Upper lobe of left lung (tissue), 6 donors: ENCODE results near the gene SDR39U1. TPM values are rescaled to one million over a fixed set of nuclear protein-coding genes. Genes with fewer than 3 reads are reported as not detected.
A peak's percentile ranks its signal among the peaks of the same experiment; 100 is the strongest.

Experiments used
- ATAC-seq, 2 donors: fragments of 200-7000 bp; cut with Tn5 transposase; one replicate each; pipeline ENCODE4 v1.9.1; 2022; ENCODE audit warnings: mild to moderate bottlenecking in 2 of 2, moderate library complexity in 2 of 2; ENCODE audit not compliant: low FRiP score in 2 of 2
- DNase-seq, 2 donors: peaks; one replicate each; pipeline ENCODE4 v3.0.0-alpha.2; 2019 to 2020
- H3K27ac ChIP-seq, 4 donors: fragments of 200-600 bp; sonication (generic); one replicate each; pipeline ENCODE4 v1.5.1; 2016 to 2019
- H3K27me3 ChIP-seq, 4 donors: fragments of 200-600 bp; sonication (generic); one replicate each; pipeline ENCODE4 v1.5.1; 2017 to 2019
- H3K36me3 ChIP-seq, 4 donors: fragments of 200-600 bp; sonication (generic); one replicate each; pipeline ENCODE4 v1.5.1; 2016 to 2019
- H3K4me1 ChIP-seq, 4 donors: fragments of 200-600 bp; sonication (generic); one replicate each; pipeline ENCODE4 v1.5.1; 2018 to 2019
- H3K4me3 ChIP-seq, 4 donors: fragments of 200-600 bp; sonication (generic); one replicate each; pipeline ENCODE4 v1.5.1; 2017 to 2019; ENCODE audit warnings: mild to moderate bottlenecking in 2 of 4, moderate library complexity in 1 of 4
- H3K9me3 ChIP-seq, 4 donors: fragments of 200-600 bp; sonication (generic); one replicate each; pipeline ENCODE4 v1.5.1; 2018 to 2019
- EP300 ChIP-seq, 4 donors: sonication (generic); formaldehyde crosslinking; IDR thresholded peaks; one replicate each; pipeline ENCODE4 v1.5.1; 2017; ENCODE audit warnings: antibody characterized with exemption in 4 of 4, control low read depth in 2 of 4
- POLR2A ChIP-seq, 4 donors: fragments of 450-650 bp; IDR thresholded peaks; one replicate each; pipeline ENCODE4 v1.5.1; 2016 to 2017; ENCODE audit warnings: antibody characterized with exemption in 4 of 4, mild to moderate bottlenecking in 2 of 4
- POLR2AphosphoS5 ChIP-seq, 2 donors: sonication (generic); formaldehyde crosslinking; IDR thresholded peaks; one replicate each; pipeline ENCODE4 v1.5.1; 2017; ENCODE audit warnings: antibody characterized with exemption in 2 of 2
- WGBS, 2 donors: methylation state at CpG; one replicate each; pipeline ENCODE4 v1.1.5; 2017 to 2018; 5-methylcytosine and 5-hydroxymethylcytosine counted together
- total RNA-seq, 6 donors: library from RNA; depleted of rRNA in 4 of 6; stranded (reverse); fragments of >200 nt in 4 of 6; gene quantifications; one replicate each; pipeline versions ENCODE4 v1.1.0 to v1.2.1, GENCODE V29; 2016 to 2021
- TF ChIP-seq, protein P1 (sequence below), 6 experiments: fragments of 450-650 bp in 4 of 6; fragments of 200-600 bp in 2 of 6; sonication (generic) in 2 of 6; IDR thresholded peaks; one replicate each; pipeline ENCODE4 v1.5.1; 2016 to 2019; ENCODE audit warnings: antibody characterized with exemption in 6 of 6
- donor health status: DM: no; HTN: no; CAD: no; lungs with moderate emphysema.
- donor health status: DM: no; HTN: yes; CAD: no; lungs with severe emphysema.

SDR39U1 gene
- total RNA-seq, 6 donors from 2014 or later = 34.9 to 88.0 (median 52.6) TPM

DNA sequence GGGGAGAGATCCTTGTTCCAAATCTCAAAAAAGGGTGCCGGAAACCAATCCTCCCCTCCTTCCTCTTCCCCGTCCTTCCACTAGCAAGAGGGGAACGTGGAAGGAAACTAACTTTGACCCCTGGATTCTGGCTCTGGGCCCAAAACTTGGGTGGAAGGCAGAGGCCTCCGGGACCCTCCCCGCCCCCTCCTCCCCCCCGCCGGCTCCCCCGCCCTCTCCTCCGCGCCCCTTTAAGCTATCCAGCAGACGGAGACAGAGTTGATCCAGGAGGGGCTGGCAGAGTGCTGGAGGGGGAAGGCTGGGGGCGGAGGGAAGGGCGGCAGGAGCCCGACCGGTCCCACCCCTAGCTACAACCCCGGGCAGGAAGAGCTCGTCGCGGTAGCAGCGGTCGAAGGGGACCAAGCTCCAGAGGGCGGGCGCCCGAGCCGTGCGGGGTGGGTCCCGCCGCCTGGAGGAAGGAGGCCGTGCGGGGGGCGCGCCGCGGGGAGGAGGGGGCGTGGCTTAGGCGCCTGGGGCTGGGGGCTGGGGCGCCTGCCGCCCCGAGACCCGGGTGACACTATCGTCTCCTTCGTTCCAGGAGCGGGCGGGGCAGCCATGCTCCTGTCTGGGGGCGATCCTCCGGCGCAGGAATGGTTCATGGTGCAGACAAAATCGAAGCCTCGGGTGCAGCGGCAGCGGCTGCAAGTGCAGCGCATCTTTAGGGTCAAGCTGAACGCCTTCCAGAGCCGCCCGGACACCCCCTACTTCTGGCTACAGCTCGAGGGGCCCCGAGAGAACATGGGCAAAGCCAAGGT, 43.7 kb downstream of the SDR39U1 start, which contains the start of gene NYNRIN:
Gene NYNRIN (plus strand): TSS at position 351 of the 794 bp plus-strand sequence. CDS start 244 bp downstream, at position 595.
- Histone ChIP-seq H3K4me1 (peaks cover 32 to 56% (median 44%) of the 10 kb centered on the region in 4 donors), H3K27ac (peak within 1 kb of the TSS; percentile 60 to 88 (median 85))
- peak; percentile 35 to 91 for DNase-seq

DNA sequence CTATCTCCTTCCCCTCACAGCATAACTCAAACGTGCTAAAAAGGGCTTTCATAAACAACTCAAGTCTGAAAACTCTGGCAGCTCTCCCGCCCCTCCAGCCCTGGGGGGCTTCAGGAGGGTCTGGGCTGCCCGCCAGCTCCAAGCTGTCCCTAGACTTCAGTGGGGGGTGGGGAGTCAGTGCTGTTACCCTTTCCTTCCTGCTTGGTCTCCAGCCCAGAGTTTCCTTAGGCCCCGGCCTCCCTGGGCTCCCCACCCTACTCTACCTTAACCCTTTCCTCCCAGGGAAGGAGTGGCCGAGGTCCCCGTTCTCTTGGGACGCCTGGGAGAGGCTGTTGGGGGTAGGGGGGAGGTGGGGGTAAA, 44.3 kb downstream of the SDR39U1 start:
- TF ChIP-seq, protein P1, sequence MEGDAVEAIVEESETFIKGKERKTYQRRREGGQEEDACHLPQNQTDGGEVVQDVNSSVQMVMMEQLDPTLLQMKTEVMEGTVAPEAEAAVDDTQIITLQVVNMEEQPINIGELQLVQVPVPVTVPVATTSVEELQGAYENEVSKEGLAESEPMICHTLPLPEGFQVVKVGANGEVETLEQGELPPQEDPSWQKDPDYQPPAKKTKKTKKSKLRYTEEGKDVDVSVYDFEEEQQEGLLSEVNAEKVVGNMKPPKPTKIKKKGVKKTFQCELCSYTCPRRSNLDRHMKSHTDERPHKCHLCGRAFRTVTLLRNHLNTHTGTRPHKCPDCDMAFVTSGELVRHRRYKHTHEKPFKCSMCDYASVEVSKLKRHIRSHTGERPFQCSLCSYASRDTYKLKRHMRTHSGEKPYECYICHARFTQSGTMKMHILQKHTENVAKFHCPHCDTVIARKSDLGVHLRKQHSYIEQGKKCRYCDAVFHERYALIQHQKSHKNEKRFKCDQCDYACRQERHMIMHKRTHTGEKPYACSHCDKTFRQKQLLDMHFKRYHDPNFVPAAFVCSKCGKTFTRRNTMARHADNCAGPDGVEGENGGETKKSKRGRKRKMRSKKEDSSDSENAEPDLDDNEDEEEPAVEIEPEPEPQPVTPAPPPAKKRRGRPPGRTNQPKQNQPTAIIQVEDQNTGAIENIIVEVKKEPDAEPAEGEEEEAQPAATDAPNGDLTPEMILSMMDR (IDR thresholded peaks at IDR 0.05) = no peak
- TF ChIP-seq EP300 (IDR thresholded peaks at IDR 0.05) (no peak), POLR2A (IDR thresholded peaks at IDR 0.05) (no peak)
- ATAC-seq (peak; percentile 9 to 34), DNase-seq (no peak)
- H3K4me1 ChIP-seq = peaks cover 29 to 52% (median 43%) of the 10 kb centered on the region in 4 donors
- peak overlapping the region; percentile 60 to 88 (median 85) for H3K27ac ChIP-seq
- no peaks in the 10 kb centered on the region for H3K27me3 ChIP-seq
- no peaks in the 10 kb centered on the region for H3K9me3 ChIP-seq
- WGBS, 2 donors = 13 to 16% methylated on average over 5 to 7 of the region's 7 CpGs
- H3K36me3 ChIP-seq = no peaks in the 10 kb centered on the region
- peak overlapping the region; percentile 48 to 80 (median 64) for H3K4me3 ChIP-seq

More for the DNA sequence above, 43.7 kb downstream of the SDR39U1 start, which contains the start of gene NYNRIN:
- TF ChIP-seq POLR2A (IDR thresholded peaks at IDR 0.05) (no peak), POLR2AphosphoS5 (IDR thresholded peaks at IDR 0.05) (peak in 1 of 2 donors; percentile 37)
- Histone ChIP-seq H3K9me3 (no peaks in the 10 kb centered on the region), H3K36me3 (no peaks in the 10 kb centered on the region), H3K27me3 (no peaks in the 10 kb centered on the region), H3K4me3 (peak within 1 kb of the TSS; percentile 48 to 80 (median 64))
- 2 to 4% methylated on average over 6 to 35 of the region's 57 CpGs for WGBS, 2 donors
- peak; percentile 74 to 90 for ATAC-seq

DNA sequence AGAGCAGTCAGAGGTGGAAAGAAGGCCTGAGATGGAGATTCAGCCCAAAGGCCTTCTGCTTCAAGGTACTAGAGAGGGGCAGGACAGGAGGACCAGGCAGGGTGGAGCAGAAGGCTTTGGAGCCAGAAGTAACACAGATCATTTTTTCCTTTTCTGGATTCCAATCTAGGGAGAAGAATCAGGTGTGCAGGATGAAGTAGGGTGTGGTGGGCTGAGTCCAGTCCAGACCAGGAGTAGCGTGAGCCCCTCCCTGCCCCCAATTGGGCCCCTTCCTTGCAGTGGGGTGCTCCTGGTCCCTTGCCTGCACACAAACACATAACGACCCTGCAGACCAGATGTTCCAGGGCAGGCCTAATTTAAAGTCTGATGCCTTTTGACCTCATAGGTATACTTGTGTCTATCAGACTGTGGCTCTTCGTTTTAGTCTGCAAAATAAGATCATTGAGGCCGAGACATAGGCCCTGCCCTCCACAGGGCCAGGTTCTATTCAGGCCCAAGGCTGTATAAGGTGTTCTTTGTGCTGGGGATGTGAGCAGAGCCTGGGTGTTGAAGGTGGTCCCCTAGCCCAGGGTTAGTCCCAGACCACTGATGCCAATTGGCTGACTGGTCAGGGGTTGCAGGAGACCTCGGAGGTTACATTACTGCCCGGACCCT, 44.8 kb downstream of the SDR39U1 start:
- ATAC-seq = no peak
- no peaks in the 10 kb centered on the region for H3K36me3 ChIP-seq
- DNase-seq = no peak
- peak overlapping the region in 1 of 4 donors; percentile 80 for H3K4me3 ChIP-seq
- peak overlapping the region; percentile 60 to 88 (median 85) for H3K27ac ChIP-seq
- WGBS, 2 donors = 33 to 63% methylated on average over 4 to 6 of the region's 6 CpGs
- no peaks in the 10 kb centered on the region for H3K27me3 ChIP-seq
- no peak for TF ChIP-seq POLR2A (IDR thresholded peaks at IDR 0.05)
- no peak for TF ChIP-seq POLR2AphosphoS5 (IDR thresholded peaks at IDR 0.05)
- TF ChIP-seq EP300 (IDR thresholded peaks at IDR 0.05) = no peak
- TF ChIP-seq, protein P1 (IDR thresholded peaks at IDR 0.05) = no peak
- no peaks in the 10 kb centered on the region for H3K9me3 ChIP-seq
- peaks cover 29 to 47% (median 40%) of the 10 kb centered on the region in 4 donors for H3K4me1 ChIP-seq

DNA sequence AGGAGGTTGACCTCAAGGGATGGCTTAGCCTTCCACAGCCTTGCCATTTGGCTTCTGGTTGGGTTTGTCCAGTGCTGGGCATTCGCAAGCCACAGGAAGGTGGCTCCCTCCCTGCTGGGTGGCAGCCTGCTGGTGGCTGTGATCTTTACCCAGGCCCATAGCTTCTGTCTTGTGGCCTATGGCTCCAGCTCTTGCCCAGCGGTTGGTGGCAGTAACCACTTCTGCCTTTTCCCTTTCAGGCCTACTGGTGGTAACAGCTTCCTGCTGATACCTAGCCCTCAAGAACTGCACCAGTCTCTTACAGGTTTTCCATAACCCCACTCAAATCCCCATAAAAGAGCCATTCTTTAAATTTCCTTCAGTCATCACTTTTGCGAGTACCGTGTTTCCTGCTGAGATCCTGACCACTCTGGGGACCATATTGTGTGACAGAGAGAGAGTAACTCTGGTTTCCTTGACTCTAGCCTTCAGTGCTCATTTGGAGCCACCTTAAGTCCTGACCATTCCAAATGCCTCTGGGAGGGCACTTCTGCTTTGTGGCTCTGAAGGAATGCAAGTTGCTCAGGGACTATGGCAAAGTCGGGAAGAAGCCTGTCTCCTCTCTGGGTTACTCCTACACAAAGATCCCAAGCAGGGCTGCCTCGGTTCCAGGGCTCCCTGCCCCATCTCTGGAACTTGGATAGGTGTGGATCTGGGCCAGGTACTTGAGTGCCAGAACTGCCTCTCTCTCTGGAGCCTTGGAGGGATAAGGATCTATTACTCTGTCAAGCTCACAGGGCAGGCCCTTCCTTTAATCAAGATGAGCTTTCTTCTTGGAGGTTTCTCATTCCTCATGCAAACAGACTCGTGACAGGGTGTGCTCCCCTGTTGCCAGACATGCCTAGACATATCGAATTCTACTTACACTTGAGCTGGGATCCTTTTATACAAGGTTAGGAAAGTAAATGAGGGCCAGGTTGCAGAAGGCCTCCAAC, 46.7 kb downstream of the SDR39U1 start:
- H3K36me3 ChIP-seq = no peaks in the 10 kb centered on the region
- no peaks in the 10 kb centered on the region for H3K9me3 ChIP-seq
- no peaks in the 10 kb centered on the region for H3K27me3 ChIP-seq
- no peak for ATAC-seq
- TF ChIP-seq EP300 (IDR thresholded peaks at IDR 0.05) (no peak), POLR2AphosphoS5 (IDR thresholded peaks at IDR 0.05) (no peak), POLR2A (IDR thresholded peaks at IDR 0.05) (no peak)
- TF ChIP-seq, protein P1 (IDR thresholded peaks at IDR 0.05) = no peak
- peaks cover 17 to 50% (median 32%) of the 10 kb centered on the region in 4 donors for H3K4me1 ChIP-seq
- H3K27ac ChIP-seq = no peak overlapping the region
- WGBS, 2 donors = 51 to 59% methylated on average over 8 of the region's 8 CpGs
- no peak for DNase-seq
- no peak overlapping the region for H3K4me3 ChIP-seq
